Loucy (cell line): ENCODE measurements around the gene IFT27.

Source experiments
- EZH2phosphoT487 ChIP-seq: fragments of 200-600 bp; IDR thresholded peaks from 2 replicates; pipeline ENCODE4 v1.6.1; 2018; ENCODE audit warnings: antibody characterized with exemption, mild to moderate bottlenecking, moderate library complexity, borderline replicate concordance
- TF ChIP-seq, protein P1 (sequence below): fragments of 200-600 bp; sonication (generic); conservative IDR thresholded peaks from 2 replicates; pipeline ENCODE4 v1.5.1; 2014; ENCODE audit warnings: mild to moderate bottlenecking, antibody characterized with exemption, low read length

DNA sequence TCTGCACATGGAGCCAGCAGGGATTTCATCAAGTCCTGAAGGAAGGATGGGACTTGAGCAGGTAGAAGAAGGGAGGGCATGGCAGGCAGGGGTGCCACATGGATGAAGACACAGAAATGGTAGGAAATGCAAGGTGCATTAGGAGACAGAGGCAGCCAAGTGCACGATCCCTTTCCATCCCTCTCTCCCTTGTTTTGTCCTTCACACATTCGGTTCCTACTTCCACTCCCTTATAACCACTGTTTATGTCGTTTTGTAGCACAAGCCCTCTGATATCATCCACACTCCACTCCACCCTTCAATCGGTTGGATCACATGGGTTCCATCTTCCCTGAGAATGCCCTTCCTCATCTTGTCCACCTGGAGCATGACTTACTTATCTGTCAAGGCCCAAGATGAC, 35.2 kb downstream of the IFT27 start:
- TF ChIP-seq, protein P1, sequence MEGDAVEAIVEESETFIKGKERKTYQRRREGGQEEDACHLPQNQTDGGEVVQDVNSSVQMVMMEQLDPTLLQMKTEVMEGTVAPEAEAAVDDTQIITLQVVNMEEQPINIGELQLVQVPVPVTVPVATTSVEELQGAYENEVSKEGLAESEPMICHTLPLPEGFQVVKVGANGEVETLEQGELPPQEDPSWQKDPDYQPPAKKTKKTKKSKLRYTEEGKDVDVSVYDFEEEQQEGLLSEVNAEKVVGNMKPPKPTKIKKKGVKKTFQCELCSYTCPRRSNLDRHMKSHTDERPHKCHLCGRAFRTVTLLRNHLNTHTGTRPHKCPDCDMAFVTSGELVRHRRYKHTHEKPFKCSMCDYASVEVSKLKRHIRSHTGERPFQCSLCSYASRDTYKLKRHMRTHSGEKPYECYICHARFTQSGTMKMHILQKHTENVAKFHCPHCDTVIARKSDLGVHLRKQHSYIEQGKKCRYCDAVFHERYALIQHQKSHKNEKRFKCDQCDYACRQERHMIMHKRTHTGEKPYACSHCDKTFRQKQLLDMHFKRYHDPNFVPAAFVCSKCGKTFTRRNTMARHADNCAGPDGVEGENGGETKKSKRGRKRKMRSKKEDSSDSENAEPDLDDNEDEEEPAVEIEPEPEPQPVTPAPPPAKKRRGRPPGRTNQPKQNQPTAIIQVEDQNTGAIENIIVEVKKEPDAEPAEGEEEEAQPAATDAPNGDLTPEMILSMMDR: no peak
- TF ChIP-seq EZH2phosphoT487: no peak
